ENCODE data around the gene RALGDS. TPM values are rescaled to one million over a fixed set of nuclear protein-coding genes. Genes with fewer than 3 reads are reported as not detected.

The RALGDS gene
- total RNA-seq, 1 experiment from 2014 or later: 24.8 TPM

- POLR2A ChIA-PET (ENCODE audit: unreplicated experiment): no interaction called here
- no peaks in the 10 kb centered on the region for H3K9me2 ChIP-seq (ENCODE audit: insufficient read depth)
- BruUV-seq (replicated peaks): no TSS peak
- no peaks in the 10 kb centered on the region; the same call in 1 of the 2 replicates for H3F3A ChIP-seq (ENCODE audit: insufficient read depth, low read depth)
- TF ChIP-seq EZH2 (IDR thresholded peaks at IDR 0.05; ENCODE audit: low read depth) (no peak), CTCF (conservative IDR thresholded peaks at IDR 0.05) (no peak)
- H3K4me3 ChIP-seq: no peak overlapping the region
- CTCF ChIA-PET: no interaction called here
- no peaks in the 10 kb centered on the region for H3K36me3 ChIP-seq (ENCODE audit: low read depth)
- no peaks in the 10 kb centered on the region for H3K9me3 ChIP-seq (ENCODE audit: insufficient read depth, low read depth)
- H3K79me2 ChIP-seq (ENCODE audit: low read depth): no peaks in the 10 kb centered on the region
- no peaks in the 10 kb centered on the region for H3K27me3 ChIP-seq (ENCODE audit: insufficient read depth, low read depth)
- no peak overlapping the region for H3K4me2 ChIP-seq
- intact Hi-C loops (cut with micrococcal nuclease; ENCODE audit: unreplicated experiment): no loop called here
- DNase-seq: no peak
- no peak overlapping the region for H2AFZ ChIP-seq
- H4K20me1 ChIP-seq (ENCODE audit: insufficient read depth): no peaks in the 10 kb centered on the region
- no peak overlapping the region for H3K27ac ChIP-seq
- H3K4me1 ChIP-seq (replicated peaks; ENCODE audit: insufficient read depth): no peaks in the 10 kb centered on the region
These were observed 64.5 kb downstream of the RALGDS start for GRCh38 chr9:133056533-133056932.

- ChIA-PET CTCF (no interaction called here), POLR2A (ENCODE audit: unreplicated experiment) (no interaction called here)
- DNase-seq: no peak
- Histone ChIP-seq H3K9me2 (ENCODE audit: insufficient read depth) (no peaks in the 10 kb centered on the region), H2AFZ (no peak overlapping the region), H3K4me3 (no peak overlapping the region), H3K27ac (no peak overlapping the region), H3K79me2 (ENCODE audit: low read depth) (no peaks in the 10 kb centered on the region), H3K36me3 (ENCODE audit: low read depth) (no peaks in the 10 kb centered on the region), H3K4me1 (replicated peaks; ENCODE audit: insufficient read depth) (no peaks in the 10 kb centered on the region), H4K20me1 (ENCODE audit: insufficient read depth) (no peaks in the 10 kb centered on the region), H3K27me3 (ENCODE audit: insufficient read depth, low read depth) (no peaks in the 10 kb centered on the region), H3K9me3 (ENCODE audit: insufficient read depth, low read depth) (no peaks in the 10 kb centered on the region), H3F3A (ENCODE audit: insufficient read depth, low read depth) (no peaks in the 10 kb centered on the region; the same call in 1 of the 2 replicates), H3K4me2 (no peak overlapping the region)
- no peak for TF ChIP-seq EZH2 (IDR thresholded peaks at IDR 0.05; ENCODE audit: low read depth)
- no peak for TF ChIP-seq CTCF (conservative IDR thresholded peaks at IDR 0.05)
- BruUV-seq (replicated peaks): no TSS peak
- intact Hi-C loops (cut with micrococcal nuclease; ENCODE audit: unreplicated experiment): no loop called here
These were observed 65.1 kb downstream of the RALGDS start for GRCh38 chr9:133055788-133056420.

- Histone ChIP-seq H4K20me1 (ENCODE audit: insufficient read depth) (no peaks in the 10 kb centered on the region), H3K9me2 (ENCODE audit: insufficient read depth) (no peaks in the 10 kb centered on the region), H3K36me3 (ENCODE audit: low read depth) (no peaks in the 10 kb centered on the region), H3K4me3 (no peak overlapping the region), H3K79me2 (ENCODE audit: low read depth) (no peaks in the 10 kb centered on the region), H3K9me3 (ENCODE audit: insufficient read depth, low read depth) (no peaks in the 10 kb centered on the region), H3K4me2 (no peak overlapping the region), H3K27ac (no peak overlapping the region), H3K27me3 (ENCODE audit: insufficient read depth, low read depth) (no peaks in the 10 kb centered on the region), H2AFZ (no peak overlapping the region), H3F3A (ENCODE audit: insufficient read depth, low read depth) (no peaks in the 10 kb centered on the region; the same call in 1 of the 2 replicates), H3K4me1 (replicated peaks; ENCODE audit: insufficient read depth) (no peaks in the 10 kb centered on the region)
- POLR2A ChIA-PET (ENCODE audit: unreplicated experiment): no interaction called here
- CTCF ChIA-PET: no interaction called here
- no peak for TF ChIP-seq EZH2 (IDR thresholded peaks at IDR 0.05; ENCODE audit: low read depth)
- no peak for TF ChIP-seq CTCF (conservative IDR thresholded peaks at IDR 0.05)
- intact Hi-C loops (cut with micrococcal nuclease; ENCODE audit: unreplicated experiment): no loop called here
- no TSS peak for BruUV-seq (replicated peaks)
- DNase-seq: no peak
These were observed 66.1 kb downstream of the RALGDS start for GRCh38 chr9:133054966-133055365.

Data from PC-9 (cell line).